ENCODE results near the gene ARMC7. TPM values are rescaled to one million over a fixed set of nuclear protein-coding genes. Genes with fewer than 3 reads are reported as not detected.
A peak's percentile ranks its signal among the peaks of the same experiment; 100 is the strongest.
"Not testable (repeated sequence)": the region's sequence is repeated elsewhere in the genome, so short reads cannot be mapped to it uniquely, and the experiment has no call there.

Gene ARMC7
- total RNA-seq, 2 experiments from 2014 or later = 6.7 to 7.7 TPM

- Mint-ChIP-seq H3K4me3 (peak overlapping the region; percentile 83), H3K4me1 (peaks cover 22% of the 10 kb centered on the region), H3K27ac (peak overlapping the region; percentile 90), H3K27me3 (no peaks in the 10 kb centered on the region), H3K9me3 (ENCODE audit: low read depth) (no peaks in the 10 kb centered on the region), H3K36me3 (ENCODE audit: low read depth) (peaks cover 19% of the 10 kb centered on the region)
- ChIA-PET POLR2A (interaction anchor here (1.1 to 1.8 kb wide), 2 partner anchors 16 to 24 kb away, joined by 4 to 8 read pairs; partner anchors contain the start of gene JPT1), CTCF (interaction anchor here (0.7 to 7.0 kb wide), 13 partner anchors 10 to 168 kb away, joined by 3 to 72 read pairs (median 4); partner anchors contain the start of genes ARMC7, GGA3 and MRPS7)
- intact Hi-C loops (cut with DNase I, micrococcal nuclease) = loop anchor here (5.0 kb wide), 2 partner anchors 63 to 168 kb away; no protein-coding TSS in a partner anchor
- ATAC-seq (no peak), DNase-seq (no peak)
Observed at GRCh38 chr17:75130059-75130631, 20.4 kb downstream of the ARMC7 start.

- peak; percentile 71 for DNase-seq
- ChIA-PET CTCF (interaction anchor here (0.6 to 7.0 kb wide), 18 partner anchors 10 to 282 kb away, joined by 3 to 72 read pairs (median 4); partner anchors contain the start of genes ARMC7, GGA3 and MRPS7), POLR2A (interaction anchor here (0.5 to 1.8 kb wide), 5 partner anchors 14 to 207 kb away, joined by 3 to 9 read pairs (median 4); partner anchors contain the start of gene JPT1)
- peak overlapping the region; percentile 90 for H3K27ac Mint-ChIP-seq
- peak; percentile 54 for ATAC-seq
- no peaks in the 10 kb centered on the region for H3K9me3 Mint-ChIP-seq (ENCODE audit: low read depth)
- peaks cover 19% of the 10 kb centered on the region for H3K36me3 Mint-ChIP-seq (ENCODE audit: low read depth)
- peaks cover 17% of the 10 kb centered on the region for H3K4me1 Mint-ChIP-seq
- no peaks in the 10 kb centered on the region for H3K27me3 Mint-ChIP-seq
- intact Hi-C loops (cut with DNase I, micrococcal nuclease) = loop anchor here (1.0 to 5.0 kb wide), 8 partner anchors 16 to 168 kb away; partner anchors contain the start of genes ARMC7 (in 1 of the 2), GGA3 (in 1 of the 2), JPT1 (in 1 of the 2) and MRPS7 (in 1 of the 2)
- H3K4me3 Mint-ChIP-seq = peak overlapping the region; percentile 83
Observed at GRCh38 chr17:75130632-75131277, 21.0 kb downstream of the ARMC7 start.

GRCh38 chr17:75131278-75132017 is 21.7 kb downstream of the ARMC7 start, which contains the start of gene NT5C:
NT5C (minus strand) TSS chr17:75131742; CDS start chr17:75131707, 35 bp downstream.
- ChIA-PET CTCF (interaction anchor here (0.6 to 7.0 kb wide), 22 partner anchors 11 to 281 kb away, joined by 3 to 72 read pairs (median 4); partner anchors contain the start of genes ARMC7, GGA3 and MRPS7), POLR2A (interaction anchor here (0.5 to 1.8 kb wide), 5 partner anchors 13 to 207 kb away, joined by 3 to 9 read pairs (median 4); partner anchors contain the start of gene JPT1)
- H3K4me3 Mint-ChIP-seq = peak within 1 kb of the TSS; percentile 83
- intact Hi-C loops (cut with DNase I, micrococcal nuclease) = loop anchor here (1.0 to 5.0 kb wide), 8 partner anchors 17 to 169 kb away; partner anchors contain the start of genes ARMC7 (in 1 of the 2), GGA3 (in 1 of the 2), JPT1 (in 1 of the 2) and MRPS7 (in 1 of the 2)
- ATAC-seq (peak; percentile 82), DNase-seq (peak; percentile 84)
- peaks cover 11% of the 10 kb centered on the region for H3K4me1 Mint-ChIP-seq
- no peaks in the 10 kb centered on the region for H3K27me3 Mint-ChIP-seq
- no peaks in the 10 kb centered on the region for H3K9me3 Mint-ChIP-seq (ENCODE audit: low read depth)
- peak within 1 kb of the TSS; percentile 90 for H3K27ac Mint-ChIP-seq
- H3K36me3 Mint-ChIP-seq (ENCODE audit: low read depth) = peaks cover 23% of the 10 kb centered on the region

GRCh38 chr17:75132018-75133000 is 22.5 kb downstream of the ARMC7 start:
- ATAC-seq; H3K9me3 Mint-ChIP-seq (ENCODE audit: low read depth); DNase-seq; H3K27me3 Mint-ChIP-seq: not testable (repeated sequence)
- H3K4me1 Mint-ChIP-seq = peaks cover 11% of the 10 kb centered on the region
- ChIA-PET POLR2A (interaction anchor here (1.1 to 1.8 kb wide), 3 partner anchors 12 to 171 kb away, joined by 3 to 8 read pairs (median 4); no protein-coding TSS in a partner anchor), CTCF (interaction anchor here (0.6 to 7.0 kb wide), 18 partner anchors 12 to 172 kb away, joined by 3 to 72 read pairs (median 4); partner anchors contain the start of gene ARMC7)
- peaks cover 27% of the 10 kb centered on the region for H3K36me3 Mint-ChIP-seq (ENCODE audit: low read depth)
- intact Hi-C loops (cut with DNase I, micrococcal nuclease) = loop anchor here (5.0 kb wide), 2 partner anchors 65 to 170 kb away; no protein-coding TSS in a partner anchor
- peak overlapping the region; percentile 89 for H3K27ac Mint-ChIP-seq
- H3K4me3 Mint-ChIP-seq = peak overlapping the region; percentile 83

GRCh38 chr17:75133001-75133400 is 23.2 kb downstream of the ARMC7 start:
- POLR2A ChIA-PET = interaction anchor here (0.7 kb wide), 1 partner anchor 29 kb away, joined by 3 read pairs; no protein-coding TSS in a partner anchor
- Mint-ChIP-seq H3K36me3 (ENCODE audit: low read depth) (peaks cover 27% of the 10 kb centered on the region), H3K4me3 (no peak overlapping the region), H3K27ac (no peak overlapping the region), H3K9me3 (ENCODE audit: low read depth) (no peaks in the 10 kb centered on the region), H3K4me1 (peaks cover 11% of the 10 kb centered on the region), H3K27me3 (no peaks in the 10 kb centered on the region)
- no peak for ATAC-seq
- intact Hi-C loops (cut with DNase I, micrococcal nuclease) = loop anchor here (5.0 kb wide), 2 partner anchors 66 to 171 kb away; no protein-coding TSS in a partner anchor
- no peak for DNase-seq
- CTCF ChIA-PET = interaction anchor here (0.6 to 7.0 kb wide), 8 partner anchors 17 to 173 kb away, joined by 3 to 72 read pairs (median 4); no protein-coding TSS in a partner anchor

GRCh38 chr17:75133607-75134347 is 24.0 kb downstream of the ARMC7 start:
- intact Hi-C loops (cut with DNase I, micrococcal nuclease) = loop anchor here (5.0 kb wide), 2 partner anchors 66 to 171 kb away; no protein-coding TSS in a partner anchor
- CTCF ChIA-PET = interaction anchor here (1.0 to 7.0 kb wide), 3 partner anchors 12 to 22 kb away, joined by 3 to 72 read pairs (median 3); no protein-coding TSS in a partner anchor

GRCh38 chr17:75135452-75135851 is 25.7 kb downstream of the ARMC7 start:
- H3K36me3 Mint-ChIP-seq (ENCODE audit: low read depth) = peaks cover 30% of the 10 kb centered on the region
- no peak overlapping the region for H3K4me3 Mint-ChIP-seq
- intact Hi-C loops (cut with DNase I, micrococcal nuclease) = no loop called here
- ATAC-seq (no peak), DNase-seq (no peak)
- no peaks in the 10 kb centered on the region for H3K9me3 Mint-ChIP-seq (ENCODE audit: low read depth)
- H3K27me3 Mint-ChIP-seq = no peaks in the 10 kb centered on the region
- peaks cover 7% of the 10 kb centered on the region for H3K4me1 Mint-ChIP-seq
- no peak overlapping the region for H3K27ac Mint-ChIP-seq
- ChIA-PET POLR2A (no interaction called here), CTCF (interaction anchor here (0.5 kb wide), 1 partner anchor 28 kb away, joined by 3 read pairs; no protein-coding TSS in a partner anchor)

More at GRCh38 chr17:75133607-75134347, 24.0 kb downstream of the ARMC7 start:
- H3K27ac Mint-ChIP-seq; ATAC-seq; H3K27me3 Mint-ChIP-seq; DNase-seq; H3K9me3 Mint-ChIP-seq (ENCODE audit: low read depth); H3K4me3 Mint-ChIP-seq: not testable (repeated sequence)
- Mint-ChIP-seq H3K4me1 (peaks cover 11% of the 10 kb centered on the region), H3K36me3 (ENCODE audit: low read depth) (peaks cover 26% of the 10 kb centered on the region)
- POLR2A ChIA-PET = interaction anchor here (0.7 kb wide), 1 partner anchor 29 kb away, joined by 3 read pairs; no protein-coding TSS in a partner anchor

- DNase-seq (no peak), ATAC-seq (no peak)
- peaks cover 31% of the 10 kb centered on the region for H3K36me3 Mint-ChIP-seq (ENCODE audit: low read depth)
- no peaks in the 10 kb centered on the region for H3K27me3 Mint-ChIP-seq
- CTCF ChIA-PET = interaction anchor here (1.8 kb wide), 1 partner anchor 22 kb away, joined by 13 read pairs; no protein-coding TSS in a partner anchor
- H3K4me1 Mint-ChIP-seq = peaks cover 6% of the 10 kb centered on the region
- H3K9me3 Mint-ChIP-seq (ENCODE audit: low read depth) = no peaks in the 10 kb centered on the region
- no peak overlapping the region for H3K27ac Mint-ChIP-seq
- intact Hi-C loops (cut with DNase I, micrococcal nuclease) = no loop called here
- POLR2A ChIA-PET = interaction anchor here (1.6 kb wide), 1 partner anchor 22 kb away, joined by 3 read pairs; no protein-coding TSS in a partner anchor
- H3K4me3 Mint-ChIP-seq = no peak overlapping the region
Observed at GRCh38 chr17:75135946-75136345, 26.2 kb downstream of the ARMC7 start.

- CTCF ChIA-PET = interaction anchor here (0.6 to 1.8 kb wide), 4 partner anchors 10 to 141 kb away, joined by 3 to 13 read pairs (median 4); no protein-coding TSS in a partner anchor
- H3K9me3 Mint-ChIP-seq (ENCODE audit: low read depth); H3K4me3 Mint-ChIP-seq; H3K4me1 Mint-ChIP-seq; intact Hi-C loops (cut with DNase I, micrococcal nuclease); H3K27me3 Mint-ChIP-seq; ATAC-seq; DNase-seq; H3K27ac Mint-ChIP-seq: not testable (repeated sequence)
- POLR2A ChIA-PET = interaction anchor here (1.6 kb wide), 1 partner anchor 24 kb away, joined by 3 read pairs; no protein-coding TSS in a partner anchor
- H3K36me3 Mint-ChIP-seq (ENCODE audit: low read depth) = peaks cover 41% of the 10 kb centered on the region
Observed at GRCh38 chr17:75137762-75138161, 28.0 kb downstream of the ARMC7 start.

Data from activated CD4-positive, alpha-beta T cell treated with anti-CD3 and anti-CD28 coated beads for 36 hours (primary cell).